Activated CD4-positive, alpha-beta T cell treated with anti-CD3 and anti-CD28 coated beads, Interleukin-2, amount 50 U/mL, for 16 hours (primary cell): ENCODE data around the gene CTPS1.

Experiments
- DNase-seq: peaks from one replicate; pipeline ENCODE4 v3.0.0-alpha.2; 2020

CTPS1 gene

GRCh38 chr1:40979241-40980067, at the start of gene CTPS1:
Gene CTPS1 (plus strand): TSS chr1:40979696. CDS start chr1:40983291, 3,595 bp downstream.
- DNase-seq: peak; percentile 96

GRCh38 chr1:40930174-40930964, 49.1 kb upstream of the CTPS1 start:
- no peak for DNase-seq

- DNase-seq: no peak
Observed at GRCh38 chr1:40931601-40932000, 47.9 kb upstream of the CTPS1 start.

- DNase-seq: no peak
Observed at GRCh38 chr1:40932006-40932405, 47.5 kb upstream of the CTPS1 start.

GRCh38 chr1:40936931-40937339, 42.6 kb upstream of the CTPS1 start:
- DNase-seq: no peak

GRCh38 chr1:40938393-40938792, 41.1 kb upstream of the CTPS1 start:
- no peak for DNase-seq

- no peak for DNase-seq
Observed at GRCh38 chr1:40939320-40940059, 40.0 kb upstream of the CTPS1 start.

GRCh38 chr1:40944326-40944725, 35.2 kb upstream of the CTPS1 start:
- no peak for DNase-seq

- DNase-seq: no peak
Observed at GRCh38 chr1:40944841-40945430, 34.6 kb upstream of the CTPS1 start.

- no peak for DNase-seq
Observed at GRCh38 chr1:40945491-40945973, 34.0 kb upstream of the CTPS1 start.

- peak; percentile 58 for DNase-seq
Observed at GRCh38 chr1:40948741-40949443, 30.6 kb upstream of the CTPS1 start.

- no peak for DNase-seq
Observed at GRCh38 chr1:40949563-40949962, 29.9 kb upstream of the CTPS1 start.

GRCh38 chr1:40951943-40952743, 27.4 kb upstream of the CTPS1 start:
- DNase-seq: peak; percentile 56

- DNase-seq: no peak
Observed at GRCh38 chr1:40952744-40953315, 26.7 kb upstream of the CTPS1 start.

GRCh38 chr1:40954626-40955025, 24.9 kb upstream of the CTPS1 start:
- no peak for DNase-seq

GRCh38 chr1:40955266-40955665, 24.2 kb upstream of the CTPS1 start:
- no peak for DNase-seq

GRCh38 chr1:40956407-40956806, 23.1 kb upstream of the CTPS1 start:
- no peak for DNase-seq

- no peak for DNase-seq
Observed at GRCh38 chr1:40958210-40958609, 21.3 kb upstream of the CTPS1 start.

GRCh38 chr1:40965531-40965930, 14.0 kb upstream of the CTPS1 start:
- DNase-seq: no peak

- DNase-seq: no peak
Observed at GRCh38 chr1:40966417-40966816, 13.1 kb upstream of the CTPS1 start.

GRCh38 chr1:40969445-40969844, 10.1 kb upstream of the CTPS1 start:
- no peak for DNase-seq
